ENCODE measurements around the gene HOXC11. TPM values are rescaled to one million over a fixed set of nuclear protein-coding genes. Genes with fewer than 3 reads are reported as not detected.

Gene HOXC11
- total and polyA plus RNA-seq, 2 of the 4 experiments (the other 2 are of a cell fraction): not detected

DNA sequence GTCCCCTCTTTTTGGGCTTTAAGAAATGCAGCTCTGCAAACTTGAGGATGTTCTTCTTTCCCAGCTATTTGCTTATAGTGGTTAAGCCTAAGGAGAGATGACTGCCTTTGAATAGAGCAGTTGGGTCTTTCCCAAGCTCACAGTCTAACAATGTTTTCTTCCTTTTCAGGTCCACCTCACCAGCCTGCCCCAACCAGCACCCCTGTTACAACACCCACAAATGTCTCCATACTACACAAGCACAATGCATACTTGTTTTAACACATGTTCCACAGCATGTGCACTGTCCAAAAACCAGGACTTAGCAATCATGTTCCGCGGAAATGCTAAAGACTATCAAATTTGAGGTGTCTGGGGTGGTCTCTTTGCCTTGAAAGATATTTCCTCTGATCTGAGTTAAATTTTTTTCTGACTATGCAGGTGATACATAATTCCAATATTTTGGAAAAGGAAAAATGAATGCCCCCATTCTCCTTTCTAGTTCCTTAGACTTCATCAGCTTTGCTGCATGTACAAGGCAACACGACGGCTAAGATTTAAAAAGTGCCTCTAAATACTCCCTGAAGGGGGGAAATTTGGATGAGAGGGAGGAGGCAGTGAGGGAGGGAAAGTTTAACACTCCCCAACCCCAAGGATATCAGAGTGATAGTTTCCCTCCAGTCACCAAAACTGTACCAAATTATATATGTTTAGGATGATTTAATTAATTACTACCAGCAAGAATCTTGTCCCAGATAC is 40.9 kb upstream of the HOXC11 start:
- Histone ChIP-seq H3K23ac (ENCODE audit: low read depth, low read length) (no peak overlapping the region), H2BK20ac (ENCODE audit: low read depth, low read length) (no peak overlapping the region), H3K79me1 (ENCODE audit: low read depth in 1 of 2, low read length in 2 of 2) (no peaks in the 10 kb centered on the region), H2AK9ac (replicated peaks; ENCODE audit: low read depth, low read length, poor library complexity) (no peak overlapping the region), H3K27ac (ENCODE audit: insufficient read depth, low read length) (no peak overlapping the region), H3K27me3 (ENCODE audit: control insufficient read depth, insufficient read depth, low read length) (peaks cover 88% of the 10 kb centered on the region), H4K5ac (ENCODE audit: low read depth, low read length) (no peak overlapping the region), H3K4ac (ENCODE audit: low read depth, low read length) (no peak overlapping the region), H3K9me1 (ENCODE audit: insufficient read depth, low read length) (no peaks in the 10 kb centered on the region), H3K14ac (replicated peaks; ENCODE audit: low read depth, low read length) (no peak overlapping the region), H3K56ac (ENCODE audit: extremely low read depth, insufficient read depth, low read length) (no peak overlapping the region), H3K36me3 (ENCODE audit: control insufficient read depth, insufficient read depth, low read length) (no peaks in the 10 kb centered on the region), H4K91ac (ENCODE audit: insufficient read depth, low read depth, low read length) (no peak overlapping the region), H2AFZ (replicated peaks; ENCODE audit: low read length, poor library complexity) (no peak overlapping the region), H3K18ac (ENCODE audit: low read depth, low read length) (no peak overlapping the region), H3K4me3 (ENCODE audit: insufficient read depth, low read depth, low read length) (no peak overlapping the region), H3K4me2 (ENCODE audit: low read depth, low read length) (no peak overlapping the region), H4K8ac (ENCODE audit: low read depth in 2 of 2, low read length in 2 of 2) (no peak overlapping the region), H2BK120ac (ENCODE audit: low read depth, low read length) (no peak overlapping the region), H2AK5ac (ENCODE audit: low read depth, low read length) (no peak overlapping the region), H2BK5ac (ENCODE audit: low read depth, low read length, poor library complexity, severe bottlenecking) (no peak overlapping the region), H3K4me1 (ENCODE audit: control insufficient read depth, insufficient read depth, low read length) (no peaks in the 10 kb centered on the region), H3K9ac (ENCODE audit: low read depth, low read length) (no peak overlapping the region), H3K9me3 (ENCODE audit: control insufficient read depth, insufficient read depth, low read length) (peaks cover 6% of the 10 kb centered on the region; the same call in 1 of the 2 replicates), H2BK15ac (ENCODE audit: low read depth, low read length) (no peak overlapping the region), H4K20me1 (ENCODE audit: insufficient read depth, low read length) (no peaks in the 10 kb centered on the region)
- ChIA-PET CTCF (no interaction called here), POLR2A (ENCODE audit: unreplicated experiment) (no interaction called here)
- in situ Hi-C loops (cut with MboI; ENCODE audit: low sequenced_read_pairs): no loop called here
- WGBS, 2 experiments (ENCODE audit: extremely low coverage in 2 of 2, insufficient read length in 1 of 2): no CpG with 5 or more reads among the region's 4 CpGs
- ATAC-seq (ENCODE audit: low read depth) (no peak), DNase-seq (no peak)
- BruUV-seq (replicated peaks): no TSS peak
- TF ChIP-seq MXI1 (IDR thresholded peaks at IDR 0.05; ENCODE audit: borderline replicate concordance, low read depth, low read length): no peak
- no peak for TF ChIP-seq USF2 (IDR thresholded peaks at IDR 0.05; ENCODE audit: low read depth, low read length)
- TF ChIP-seq RAD21 (IDR thresholded peaks at IDR 0.05; ENCODE audit: low read length): no peak
- TF ChIP-seq MAZ (IDR thresholded peaks at IDR 0.05; ENCODE audit: borderline replicate concordance, low read depth, low read length): no peak
- TF ChIP-seq BHLHE40 (IDR thresholded peaks at IDR 0.05; ENCODE audit: low read depth, low read length): no peak
- TF ChIP-seq MAFK (IDR thresholded peaks at IDR 0.05; ENCODE audit: low read depth, low read length): no peak
- no peak for TF ChIP-seq NFE2L2 (IDR thresholded peaks at IDR 0.05; ENCODE audit: low read depth, low read length)
- no peak for TF ChIP-seq CHD1 (IDR thresholded peaks at IDR 0.05; ENCODE audit: low read depth, low read length)
- no peak for TF ChIP-seq SMC3 (IDR thresholded peaks at IDR 0.05; ENCODE audit: low read depth, low read length)
- dilution Hi-C loops (cut with HindIII; ENCODE audit: low sequenced_read_pairs, unreplicated experiment): no loop called here
- intact Hi-C loops (cut with micrococcal nuclease): no loop called here
